GM19455 (cell line): Measurements from ENCODE around the gene WDR4.
"Not testable (repeated sequence)": the region's sequence is repeated elsewhere in the genome, so short reads cannot be mapped to it uniquely, and the experiment has no call there.

ENCODE experiments used
- ATAC-seq: cut with Tn5 transposase; IDR thresholded peaks from one replicate; pipeline ENCODE4 v1.9.1; 2021; ENCODE audit not compliant: unreplicated experiment

The WDR4 gene

DNA sequence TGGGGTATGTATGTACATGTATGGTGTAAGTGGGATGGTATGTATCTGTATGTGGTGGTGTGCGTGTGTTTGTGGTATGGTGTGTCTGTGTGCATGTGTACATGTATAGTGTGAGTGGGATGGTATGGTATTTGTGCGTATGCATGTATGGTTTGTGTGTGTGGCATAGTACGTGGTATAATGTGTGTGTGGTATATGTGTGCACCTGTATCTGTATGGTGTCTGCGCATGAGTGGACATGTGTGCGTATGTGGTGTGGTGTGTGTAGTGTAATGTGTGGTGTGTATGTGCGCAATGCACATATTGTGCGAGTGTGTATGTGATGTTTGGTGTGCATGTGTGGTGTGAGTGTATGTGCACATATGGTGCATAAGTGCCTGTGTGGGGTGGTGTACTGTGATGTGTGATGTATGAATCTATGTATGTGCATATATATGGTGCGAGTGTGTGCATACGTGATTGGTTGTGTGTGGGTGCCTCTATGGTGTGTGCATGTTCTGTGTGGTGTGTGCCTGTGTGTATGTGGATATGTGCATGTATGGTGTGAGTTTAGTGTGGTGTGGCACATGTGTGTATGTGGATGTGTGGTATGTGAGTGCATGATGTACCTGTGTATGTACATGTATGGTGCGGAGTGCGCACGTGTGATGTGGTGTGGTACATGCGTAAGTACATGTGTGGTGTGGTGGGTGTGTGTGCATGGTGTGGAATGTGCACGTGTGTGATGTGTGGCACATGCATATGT is 38.8 kb downstream of the WDR4 start:
- no peak for ATAC-seq

- ATAC-seq = no peak
These were observed 39.8 kb downstream of the WDR4 start for GRCh38 chr21:42839271-42840231.

GRCh38 chr21:42838212-42838690 is 41.1 kb downstream of the WDR4 start:
- ATAC-seq = not testable (repeated sequence)

DNA sequence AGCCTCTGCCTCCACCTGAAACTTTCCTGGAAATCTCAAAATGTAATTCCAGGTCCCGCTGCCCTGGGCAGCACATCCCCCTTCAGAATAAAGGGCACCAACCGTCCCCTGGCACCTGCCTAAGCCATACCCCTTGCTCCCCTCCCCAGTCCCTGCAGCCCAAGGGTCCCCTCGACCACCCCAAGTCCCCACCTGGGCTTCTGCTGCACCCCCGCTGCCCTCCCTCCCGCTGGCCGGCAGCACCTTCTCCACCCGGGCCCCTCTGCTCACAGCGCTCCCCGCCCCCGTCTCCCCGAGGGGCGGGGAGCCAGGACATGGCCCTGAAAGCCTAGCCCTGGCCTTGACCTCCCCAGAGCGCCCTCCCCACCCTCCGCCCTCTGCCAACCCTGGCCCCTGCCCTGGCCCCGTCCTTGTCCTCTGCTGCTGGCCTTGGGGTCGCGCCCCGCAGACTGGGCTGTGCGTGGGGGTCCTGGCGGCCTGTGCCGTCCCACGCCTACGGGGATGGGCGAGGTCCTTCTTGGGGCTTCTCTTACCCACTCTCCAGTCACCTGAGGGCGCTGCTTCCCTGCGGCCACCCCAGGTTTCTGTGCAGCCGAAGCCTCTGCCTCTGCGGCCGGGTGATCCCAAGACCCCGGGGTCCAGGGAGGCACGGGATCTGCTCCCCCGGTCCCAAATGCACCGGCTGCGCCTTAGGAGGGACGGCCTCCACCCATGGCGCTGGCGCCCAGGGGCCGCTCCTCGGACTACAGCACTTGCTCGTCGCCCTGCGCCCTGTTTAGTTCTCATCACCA is 41.7 kb downstream of the WDR4 start:
- ATAC-seq = no peak

DNA sequence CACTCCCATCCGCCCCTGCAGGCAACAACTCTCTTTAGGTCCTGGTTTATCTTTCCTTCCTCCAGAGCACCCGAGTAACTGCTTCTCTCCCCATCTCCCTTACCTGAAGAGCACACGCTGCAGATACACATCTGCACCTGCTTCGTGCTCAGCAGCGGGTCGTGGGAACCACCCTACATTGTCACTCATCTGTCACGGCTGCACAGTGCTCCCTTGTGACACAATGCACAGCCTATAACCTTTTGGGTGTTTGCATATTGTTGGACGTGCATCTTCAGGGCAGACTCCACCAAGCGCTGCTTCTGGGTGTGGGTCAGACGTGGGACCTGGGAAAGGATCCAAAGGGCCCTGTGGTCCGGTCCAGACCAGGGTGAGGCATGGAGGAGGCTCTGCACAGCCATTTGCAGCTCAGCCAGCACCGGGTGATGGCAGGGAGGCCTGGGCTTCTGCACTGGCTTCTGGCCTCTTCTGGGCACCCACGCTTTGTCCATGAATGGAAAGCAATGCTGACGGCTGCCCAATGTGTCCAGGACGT is 42.5 kb downstream of the WDR4 start:
- no peak for ATAC-seq

DNA sequence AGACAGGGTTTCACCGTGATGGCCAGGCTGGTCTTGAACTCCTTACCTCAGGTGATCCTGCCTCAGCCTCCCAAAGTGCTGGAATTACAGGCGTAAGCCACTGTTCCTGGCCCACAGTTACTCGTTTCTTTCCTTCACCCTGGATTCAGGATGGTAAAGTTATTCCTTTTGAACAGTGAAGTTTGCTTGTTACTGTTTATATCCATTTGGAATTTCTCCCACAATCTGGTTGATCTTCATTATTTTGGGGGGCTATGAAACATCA is 43.0 kb downstream of the WDR4 start:
- no peak for ATAC-seq

GRCh38 chr21:42835611-42836401 is 43.5 kb downstream of the WDR4 start:
- ATAC-seq = no peak

DNA sequence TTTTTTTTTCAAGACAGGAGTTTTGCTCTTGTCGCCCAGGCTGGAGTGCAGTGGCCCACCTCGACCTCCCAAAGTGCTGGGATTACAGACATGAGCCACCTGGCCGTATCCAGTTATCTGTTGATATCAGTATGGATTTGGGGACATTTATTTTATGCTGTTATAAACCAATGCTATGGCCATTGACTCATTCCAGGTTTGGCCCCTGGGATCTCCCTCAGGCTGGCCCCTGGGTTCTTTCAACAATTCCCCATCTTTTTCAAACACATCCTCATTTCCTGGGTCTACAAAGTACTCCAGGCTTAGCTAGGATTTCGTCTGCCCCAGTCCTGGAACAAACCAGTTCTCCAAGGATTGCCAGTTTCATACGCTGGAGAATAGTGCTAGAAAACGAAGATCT is 44.1 kb downstream of the WDR4 start:
- no peak for ATAC-seq

DNA sequence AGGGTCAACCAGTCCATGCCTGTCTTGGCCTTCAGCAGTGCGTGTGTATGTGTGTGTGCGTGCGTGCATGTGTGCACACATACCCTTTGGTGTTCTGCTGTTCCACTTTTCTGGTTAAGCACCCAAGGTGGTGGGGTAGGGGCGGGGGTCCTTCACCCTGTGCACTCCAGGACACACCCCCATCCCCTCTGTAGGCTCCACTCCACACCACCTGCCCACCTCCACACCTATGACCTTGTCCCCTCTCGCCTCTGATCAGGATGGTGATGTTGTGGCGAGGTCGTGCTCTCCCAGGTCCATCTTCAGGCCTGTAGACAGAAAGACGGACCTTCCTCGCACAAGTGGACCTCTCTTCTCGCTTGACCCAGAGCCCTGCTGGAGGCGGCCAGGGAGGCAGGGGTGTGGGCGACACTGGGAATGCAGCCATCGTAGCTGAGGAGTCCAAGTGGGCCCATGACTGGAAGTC is 44.6 kb downstream of the WDR4 start:
- ATAC-seq = no peak

DNA sequence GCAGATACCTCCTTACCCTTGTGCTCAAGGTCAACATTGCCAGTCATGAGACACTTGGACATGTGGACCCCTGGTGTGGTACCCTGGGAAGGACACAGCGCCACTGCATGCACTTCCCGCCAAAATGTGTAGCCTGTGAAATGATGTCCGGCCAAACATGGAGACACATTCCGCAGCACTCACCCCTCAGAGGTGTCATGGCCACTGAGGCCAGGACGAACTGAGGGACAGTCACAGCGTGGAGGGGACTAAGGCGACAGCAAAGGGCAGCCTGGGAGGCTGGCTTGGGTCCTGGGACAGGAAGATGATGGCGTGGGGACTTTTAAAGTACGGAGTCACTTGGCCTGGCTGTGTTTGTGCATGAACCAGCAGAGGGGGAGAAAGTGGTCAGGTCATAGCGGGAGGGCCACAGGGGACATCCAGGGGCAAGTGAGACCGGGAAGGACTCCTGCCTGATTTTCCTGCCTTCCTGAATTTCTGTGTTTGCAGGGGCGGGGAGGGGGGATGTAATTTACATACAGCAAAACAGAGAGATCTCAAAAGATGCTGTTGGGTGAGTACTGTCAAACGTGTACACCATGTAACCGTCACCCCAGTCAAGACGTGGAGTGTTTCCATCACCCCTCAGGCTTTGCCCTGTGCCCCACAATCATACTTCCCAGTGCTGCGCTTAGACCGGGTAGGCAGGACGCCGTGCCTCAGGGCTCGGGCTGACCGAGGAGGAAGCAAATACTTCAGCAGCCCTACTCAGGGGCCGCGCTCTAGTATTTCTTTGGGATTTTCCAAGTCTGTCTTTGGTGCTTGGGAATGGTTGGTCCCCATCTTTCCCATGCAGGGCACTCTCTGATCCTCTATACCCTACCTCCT is 45.2 kb downstream of the WDR4 start:
- ATAC-seq = no peak

DNA sequence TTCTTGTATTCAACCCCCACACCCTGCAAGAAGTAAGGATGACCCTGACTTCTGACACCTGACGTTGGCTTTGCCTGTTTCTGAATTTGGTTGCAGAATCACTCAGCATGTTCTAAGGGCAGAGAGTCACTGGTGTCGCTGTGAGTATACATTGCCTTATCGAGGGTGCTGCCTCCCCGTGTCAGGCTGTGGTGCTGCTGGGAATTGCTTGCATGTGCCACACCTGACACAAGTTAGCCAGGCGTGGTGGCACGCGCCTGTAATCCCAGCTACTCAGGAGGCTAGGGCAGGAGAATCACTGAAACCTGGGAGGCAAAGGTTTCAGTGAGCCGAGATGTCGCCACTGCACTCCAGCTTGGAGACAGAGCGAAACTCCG is 45.9 kb downstream of the WDR4 start:
- no peak for ATAC-seq

DNA sequence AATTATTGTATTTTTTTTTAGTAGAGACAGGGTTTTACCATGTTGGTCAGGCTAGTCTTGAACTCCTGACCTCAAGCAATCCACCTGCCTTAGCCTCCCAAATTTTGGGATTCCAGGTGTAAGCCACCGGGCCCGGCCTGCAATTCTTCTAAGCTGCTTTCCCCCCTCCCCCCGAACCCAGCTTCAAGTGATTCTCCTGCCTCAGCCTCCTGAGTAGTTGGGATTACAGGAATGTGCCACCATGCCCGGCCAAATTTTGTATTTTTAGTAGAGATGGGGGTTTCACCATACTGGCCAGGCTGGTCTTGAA is 47.1 kb downstream of the WDR4 start:
- not testable (repeated sequence) for ATAC-seq

GRCh38 chr21:42830456-42831455 is 48.6 kb downstream of the WDR4 start:
- no peak for ATAC-seq

DNA sequence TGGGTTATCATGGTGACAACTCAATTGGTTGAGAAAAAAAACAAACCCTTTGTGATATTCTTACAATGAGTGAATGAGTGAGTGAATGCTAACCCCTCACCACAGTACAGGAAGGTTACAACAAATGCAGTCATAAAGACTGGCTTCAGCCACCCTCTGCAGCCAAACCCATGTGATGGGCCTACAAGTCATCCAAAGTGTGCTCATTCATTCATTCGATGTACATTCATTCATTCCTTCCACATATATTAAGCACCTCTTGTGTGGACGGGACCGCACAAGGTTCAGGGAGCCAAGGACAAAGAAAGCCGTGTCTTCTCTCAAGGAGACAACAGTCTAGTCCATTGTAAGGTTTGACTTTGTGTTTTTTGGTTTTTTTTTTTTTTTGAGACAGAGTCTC is 49.4 kb downstream of the WDR4 start:
- no peak for ATAC-seq

DNA sequence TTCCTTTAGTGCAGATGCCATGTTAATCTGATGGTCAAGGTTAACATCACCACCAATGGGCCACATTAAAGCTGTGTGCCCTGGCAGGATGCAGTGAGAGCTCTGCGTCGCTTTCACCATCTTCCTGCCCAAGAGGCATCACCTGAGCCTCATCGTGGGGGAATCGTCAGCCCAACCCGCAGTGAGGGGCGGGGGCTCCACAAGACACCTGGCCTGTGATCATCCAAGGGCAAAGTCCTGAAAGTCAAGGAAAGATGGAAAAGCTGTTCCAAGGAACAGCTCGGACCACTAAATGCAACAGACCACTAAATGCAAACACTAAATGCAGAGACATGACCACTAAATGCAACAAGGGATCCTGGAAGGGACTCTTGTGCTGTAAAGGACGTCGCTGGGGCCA is 49.9 kb downstream of the WDR4 start:
- no peak for ATAC-seq

DNA sequence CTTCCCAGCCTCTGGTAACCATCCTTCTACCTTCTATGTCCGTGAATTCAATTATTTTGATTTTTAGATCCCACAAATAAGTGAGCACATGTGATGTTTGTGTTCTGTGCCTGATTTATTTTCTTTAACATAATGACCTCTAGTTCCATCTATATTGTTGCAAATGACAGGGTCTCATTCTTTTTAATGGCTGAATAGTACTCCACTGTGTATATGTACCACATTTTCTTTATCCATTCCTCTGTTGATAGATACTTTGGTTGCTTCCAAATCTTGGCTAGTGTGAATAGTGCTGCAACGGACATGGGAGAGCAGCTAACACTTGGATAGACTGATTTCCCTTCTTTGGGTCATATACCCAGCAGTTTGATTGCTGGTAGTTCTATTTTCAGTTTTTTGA is 51.8 kb downstream of the WDR4 start:
- no peak for ATAC-seq

DNA sequence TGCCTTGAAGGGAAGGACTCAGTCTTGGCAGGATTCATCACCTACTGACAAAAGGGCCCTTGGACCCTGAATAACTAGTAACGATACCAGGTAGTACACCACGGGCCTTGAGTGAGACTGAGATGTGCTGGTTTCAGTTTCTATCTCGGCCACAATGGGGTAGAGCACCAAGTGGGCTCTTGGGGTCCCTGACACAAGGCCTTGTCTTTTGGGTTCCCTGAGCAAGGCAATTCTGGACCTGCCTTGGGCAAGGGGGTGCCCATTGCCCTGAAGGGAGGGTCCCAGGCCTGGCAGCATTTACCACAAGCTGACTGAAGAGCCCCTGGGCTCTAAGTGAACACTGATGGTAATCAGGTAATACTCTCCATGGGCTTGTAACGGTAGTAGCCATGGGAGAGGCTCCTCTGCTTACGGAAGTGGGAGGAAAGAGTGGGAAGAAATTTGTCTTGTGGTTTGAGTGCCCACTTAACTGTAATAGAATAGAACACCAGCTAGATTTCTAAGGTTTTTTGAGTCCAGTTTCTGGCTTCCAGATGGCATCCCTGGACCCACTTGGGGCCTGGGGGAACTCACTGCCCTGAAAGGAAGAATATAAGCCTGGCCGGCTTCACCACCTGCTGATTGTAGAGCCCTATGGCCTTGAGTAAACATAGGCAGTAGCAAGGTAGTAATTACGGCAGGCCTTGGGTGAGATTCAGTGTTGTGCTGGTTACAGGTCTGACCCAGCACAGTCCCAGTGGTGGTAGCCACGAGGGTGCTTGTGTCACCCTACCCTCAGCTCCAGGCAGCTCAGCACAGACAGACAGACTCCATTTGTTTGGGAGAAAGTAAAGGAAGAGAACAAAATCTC is 58.5 kb downstream of the WDR4 start:
- ATAC-seq = no peak
